ENCODE data around the gene USP10.

USP10 gene

GRCh38 chr16:84700446-84701300 is 873 bp downstream of the USP10 start:
- DNase-seq (ENCODE audit: low read depth, low spot score): no peak

- no peak for DNase-seq (ENCODE audit: low read depth, low spot score)
Observed at GRCh38 chr16:84703681-84704080, 3.9 kb downstream of the USP10 start.

GRCh38 chr16:84704253-84704652 is 4.5 kb downstream of the USP10 start:
- DNase-seq (ENCODE audit: low read depth, low spot score): no peak

- DNase-seq (ENCODE audit: low read depth, low spot score): no peak
Observed at GRCh38 chr16:84706856-84707255, 7.1 kb downstream of the USP10 start.

DNA sequence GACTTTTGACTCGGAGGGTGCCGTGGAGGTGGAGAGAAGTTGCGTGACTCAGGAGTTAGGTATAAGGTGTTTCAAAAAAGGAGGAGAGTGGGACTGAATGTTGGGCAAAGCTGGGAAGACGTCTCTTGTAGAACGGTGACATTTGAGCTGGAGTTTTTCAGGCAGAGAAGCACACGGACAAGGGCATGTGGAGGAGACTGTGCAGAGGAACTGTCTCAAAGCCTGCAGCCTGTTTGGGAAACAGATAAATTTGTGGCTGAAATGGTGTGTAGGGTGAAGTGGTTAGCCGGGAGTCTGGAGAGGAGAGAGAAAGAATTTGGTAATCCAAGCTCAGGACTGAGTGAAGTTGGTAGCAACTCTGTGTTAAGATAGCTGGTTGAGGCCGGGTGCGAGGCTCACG is 9.8 kb downstream of the USP10 start:
- no peak for DNase-seq (ENCODE audit: low read depth, low spot score)

- no peak for DNase-seq (ENCODE audit: low read depth, low spot score)
Observed at GRCh38 chr16:84710686-84711085, 10.9 kb downstream of the USP10 start.

DNA sequence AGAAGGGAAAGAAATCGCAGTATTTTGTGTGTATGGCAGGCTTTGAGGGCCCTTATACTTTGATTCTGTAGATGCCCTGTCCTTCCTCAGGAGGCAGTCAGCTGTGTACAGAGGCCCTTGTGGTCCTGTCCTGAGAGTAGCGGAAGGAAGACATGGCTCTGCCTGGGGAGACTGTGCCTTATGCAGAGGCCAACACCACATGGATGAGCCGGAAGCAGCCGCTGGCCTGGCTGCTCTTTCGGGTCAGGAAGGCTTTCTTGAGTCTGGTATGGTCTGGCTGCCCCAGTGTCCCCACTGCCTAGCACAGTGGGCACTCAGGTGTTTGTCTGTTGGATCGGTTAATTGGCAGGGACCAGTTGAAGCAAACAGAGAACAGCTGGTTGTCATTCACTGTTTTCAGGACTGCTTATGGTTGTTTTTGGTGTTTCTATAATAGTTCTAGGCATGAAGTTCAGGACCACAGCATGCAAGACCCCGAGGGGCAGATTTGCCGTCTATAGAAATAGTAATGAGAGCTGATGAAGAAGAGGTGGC is 12.4 kb downstream of the USP10 start:
- DNase-seq (ENCODE audit: low read depth, low spot score): no peak

DNA sequence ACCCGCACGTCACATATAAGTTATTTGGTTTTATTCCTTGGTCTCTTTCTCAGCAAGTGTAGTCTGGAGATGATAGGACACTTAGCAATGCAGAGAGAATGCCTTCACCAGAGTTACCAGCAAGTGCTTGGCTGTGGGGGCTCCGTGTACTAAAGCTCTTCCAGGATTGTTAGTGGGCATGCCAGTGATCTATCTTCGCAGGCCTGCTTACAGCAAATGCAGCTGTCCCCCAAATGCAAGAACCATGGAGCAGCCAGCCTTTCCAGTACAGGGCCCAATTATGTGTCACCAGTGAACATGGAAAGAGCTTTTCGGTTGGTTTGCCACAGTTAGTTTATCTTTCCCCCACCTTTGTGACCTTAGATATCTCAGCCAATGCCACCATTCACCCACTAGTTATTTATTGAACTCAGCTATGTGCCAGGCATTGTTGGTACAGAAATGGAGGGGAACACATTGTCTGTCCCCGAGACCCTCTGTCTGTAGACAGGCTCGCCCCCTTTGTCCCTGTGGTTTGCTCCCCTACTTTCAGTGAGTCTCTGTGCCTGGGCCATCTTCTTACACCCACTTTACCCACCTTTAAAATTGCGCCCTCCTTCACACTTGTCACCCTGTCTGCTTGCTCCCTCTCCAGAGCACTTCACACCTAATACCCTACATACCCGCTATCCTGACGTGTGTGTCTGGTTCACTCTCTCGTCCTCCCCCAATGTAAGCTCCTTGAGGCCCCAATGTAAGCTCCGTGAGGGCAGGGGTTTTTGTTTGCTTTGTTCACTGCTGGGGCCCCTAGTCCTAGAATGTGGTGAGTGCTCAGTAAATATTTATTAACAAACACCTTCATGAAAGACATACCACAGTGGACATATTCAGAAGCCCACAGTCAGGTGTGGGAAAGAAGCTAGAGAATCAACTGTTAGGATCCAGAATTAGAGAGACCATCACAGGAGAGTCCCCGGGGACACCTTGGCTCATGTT is 13.3 kb downstream of the USP10 start:
- DNase-seq (ENCODE audit: low read depth, low spot score): no peak

DNA sequence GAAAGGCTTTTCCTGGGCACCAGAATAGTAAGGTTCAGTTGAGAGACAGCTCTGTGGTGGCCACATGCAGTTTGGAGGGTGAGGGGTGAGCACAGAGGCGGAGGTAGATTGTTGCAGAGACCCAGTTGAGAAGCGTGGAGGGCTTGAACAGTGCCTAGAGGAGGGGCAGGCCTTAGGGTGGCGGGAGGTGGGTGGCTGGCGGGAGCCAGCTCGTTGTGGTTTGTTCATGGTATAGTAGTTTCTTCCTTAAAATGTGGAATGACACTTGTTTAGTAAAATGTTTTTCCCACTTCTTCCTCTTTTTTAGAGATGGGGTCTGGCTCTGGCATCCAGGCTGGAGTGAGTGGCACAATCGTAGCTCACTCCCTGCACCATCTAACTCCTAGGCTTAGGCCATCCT is 14.2 kb downstream of the USP10 start:
- no peak for DNase-seq (ENCODE audit: low read depth, low spot score)

- no peak for DNase-seq (ENCODE audit: low read depth, low spot score)
Observed at GRCh38 chr16:84715424-84715823, 15.6 kb downstream of the USP10 start.

GRCh38 chr16:84715854-84716253 is 16.1 kb downstream of the USP10 start:
- no peak for DNase-seq (ENCODE audit: low read depth, low spot score)

- DNase-seq (ENCODE audit: low read depth, low spot score): no peak
Observed at GRCh38 chr16:84716740-84717139, 16.9 kb downstream of the USP10 start.

GRCh38 chr16:84717484-84717883 is 17.7 kb downstream of the USP10 start:
- no peak for DNase-seq (ENCODE audit: low read depth, low spot score)

- DNase-seq (ENCODE audit: low read depth, low spot score): no peak
Observed at GRCh38 chr16:84720177-84720579, 20.4 kb downstream of the USP10 start.

GRCh38 chr16:84722068-84722467 is 22.3 kb downstream of the USP10 start:
- DNase-seq (ENCODE audit: low read depth, low spot score): no peak

GRCh38 chr16:84723906-84724305 is 24.1 kb downstream of the USP10 start:
- DNase-seq (ENCODE audit: low read depth, low spot score): no peak

GRCh38 chr16:84724606-84725309 is 25.0 kb downstream of the USP10 start:
- no peak for DNase-seq (ENCODE audit: low read depth, low spot score)

GRCh38 chr16:84725481-84726078 is 25.8 kb downstream of the USP10 start:
- no peak for DNase-seq (ENCODE audit: low read depth, low spot score)

GRCh38 chr16:84726079-84726668 is 26.4 kb downstream of the USP10 start:
- DNase-seq (ENCODE audit: low read depth, low spot score): peak; percentile 45

- DNase-seq (ENCODE audit: low read depth, low spot score): no peak
Observed at GRCh38 chr16:84726669-84727467, 27.1 kb downstream of the USP10 start.

All from iPS DF 19.7 (cell line).